A549 (cell line): ENCODE results near the gene TIRAP. TPM values are rescaled to one million over a fixed set of nuclear protein-coding genes. Genes with fewer than 3 reads are reported as not detected.

Source experiments
- ATAC-seq, 2 experiments: fragments of 200-7000 bp in 1 of 2; fragments of >200 bp in 1 of 2; cut with Nextera tagmentation in 1 of 2; cut with Tn5 transposase in 1 of 2; 3 replicates each; pipeline versions ENCODE4 v1.8.0 to v1.9.1; 2018 to 2020; ENCODE audit warnings: mild to moderate bottlenecking in 1 of 2, moderate library complexity in 1 of 2
- CTCF ChIA-PET: fragments of 300-600 bp; sonication (Branson Sonifier 250); formaldehyde crosslinking; extraction: SDS; loops from one replicate; lab custom pipeline; 2021; ENCODE audit warnings: antibody characterized with exemption, inconsistent platforms; lab: Yijun Ruan, JAX
- POLR2A ChIA-PET: fragments of 350-600 bp; formaldehyde crosslinking; extraction: SDS; loops from one replicate; lab custom pipeline; 2021; ENCODE audit warnings: antibody characterized with exemption, inconsistent platforms; lab: Yijun Ruan, JAX
- DNase-seq, 2 experiments: peaks; one replicate each; pipeline versions ENCODE4 v3.0.0 to v3.0.0-alpha.2; 2011 to 2016; ENCODE audit warnings: low read depth in 1 of 2, low spot score in 1 of 2
- FAIRE-seq: peaks from 2 replicates; lab custom pipeline; 2011; peaks lifted over from hg19 to GRCh38; lab: Jason Lieb, UNC
- H3K27ac ChIP-seq, 2 experiments: fragments of >200 bp; sonication (Bioruptor Twin); formaldehyde crosslinking; 3 replicates each; pipeline ENCODE4 v1.5.1; 2016 to 2017
- H3K4me1 ChIP-seq: fragments of >200 bp; sonication (Bioruptor Twin); formaldehyde crosslinking; 3 replicates; pipeline ENCODE4 v1.6.1; 2016
- H3K4me2 ChIP-seq: fragments of >200 bp; sonication (Bioruptor Twin); formaldehyde crosslinking; 3 replicates; pipeline ENCODE4 v1.6.1; 2016
- H3K4me3 ChIP-seq: fragments of >200 bp; sonication (Bioruptor Twin); formaldehyde crosslinking; 3 replicates; pipeline ENCODE4 v1.5.1; 2016
- H3K9me3 ChIP-seq: fragments of >200 bp; sonication (Bioruptor Twin); formaldehyde crosslinking; 3 replicates; pipeline ENCODE4 v1.6.1; 2016
- BHLHE40 ChIP-seq: IDR thresholded peaks from 2 replicates; pipeline ENCODE4 v1.6.1; 2012; ENCODE audit warnings: low read depth, low read length, inconsistent platforms
- CBX2 ChIP-seq: fragments of 200-600 bp; sonication (generic); IDR thresholded peaks from 2 replicates; pipeline ENCODE4 v1.6.1; 2016; ENCODE audit warnings: low read depth, mild to moderate bottlenecking, borderline replicate concordance
- CEBPB ChIP-seq, 2 experiments: fragments of >200 bp in 1 of 2; sonication (Bioruptor Twin) in 1 of 2; formaldehyde crosslinking in 1 of 2; IDR thresholded peaks; 2 replicates each; pipeline ENCODE4 v1.6.1; 2012 to 2016
- CHD2 ChIP-seq: fragments of 150-350 bp; IDR thresholded peaks from 2 replicates; pipeline ENCODE4 v1.6.1; 2014; ENCODE audit warnings: low read length; ENCODE audit not compliant: partially characterized antibody
- CHD4 ChIP-seq: fragments of 200-600 bp; sonication (generic); IDR thresholded peaks from 2 replicates; pipeline ENCODE4 v1.6.1; 2016; ENCODE audit warnings: antibody characterized with exemption, mild to moderate bottlenecking, borderline replicate concordance
- EP300 ChIP-seq, 2 experiments: fragments of >200 bp; sonication (Bioruptor Twin); formaldehyde crosslinking; IDR thresholded peaks; 2 replicates in 1 of 2; 3 replicates in 1 of 2; pipeline ENCODE4 v1.6.1; 2016 to 2017
- FOSB ChIP-seq: fragments of 250-450 bp; sonication (Bioruptor Pico); IDR thresholded peaks from 2 replicates; pipeline ENCODE4 v1.5.0; 2020; ENCODE audit warnings: mild to moderate bottlenecking, moderate library complexity
- GATA3 ChIP-seq: IDR thresholded peaks from 2 replicates; pipeline ENCODE4 v1.6.1; 2012; ENCODE audit warnings: borderline replicate concordance
- HDAC2 ChIP-seq: fragments of 200-600 bp; sonication (generic); IDR thresholded peaks from 2 replicates; pipeline ENCODE4 v1.6.1; 2016
- HOXA7 ChIP-seq: fragments of 250-450 bp; sonication (Bioruptor Pico); IDR thresholded peaks from 2 replicates; pipeline ENCODE4 v1.5.0; 2020; ENCODE audit warnings: mild to moderate bottlenecking, moderate library complexity
- JUN ChIP-seq, 2 experiments: fragments of >200 bp; sonication (Bioruptor Twin); formaldehyde crosslinking; IDR thresholded peaks; 2 replicates in 1 of 2; 3 replicates in 1 of 2; pipeline ENCODE4 v1.6.1; 2016 to 2017
- JUNB ChIP-seq: fragments of >200 bp; sonication (Bioruptor Twin); formaldehyde crosslinking; IDR thresholded peaks from 2 replicates; pipeline ENCODE4 v1.6.1; 2016
- MYC ChIP-seq: IDR thresholded peaks from 2 replicates; pipeline ENCODE4 v1.6.1; 2012; ENCODE audit warnings: mild to moderate bottlenecking, inconsistent platforms, low read length, improper control_type of control experiment, borderline replicate concordance
- NPAS2 ChIP-seq: fragments of 250-450 bp; sonication (Bioruptor Pico); IDR thresholded peaks from 2 replicates; pipeline ENCODE4 v1.8.0; 2022; ENCODE audit warnings: mild to moderate bottlenecking, moderate library complexity, borderline replicate concordance
- NR3C1 ChIP-seq: fragments of >200 bp; sonication (Bioruptor Twin); formaldehyde crosslinking; IDR thresholded peaks from 3 replicates; pipeline ENCODE4 v1.6.1; 2017
- POLR2A ChIP-seq: IDR thresholded peaks from 2 replicates; pipeline ENCODE4 v1.6.1; 2012; ENCODE audit warnings: mild to moderate bottlenecking, low read length
- POLR2AphosphoS2 ChIP-seq: conservative IDR thresholded peaks from 2 replicates; pipeline ENCODE4 v1.6.1; 2012; ENCODE audit warnings: low read length, improper control_type of control experiment, inconsistent platforms
- RCOR1 ChIP-seq: fragments of 150-350 bp; IDR thresholded peaks from 2 replicates; pipeline ENCODE4 v1.6.1; 2014; ENCODE audit warnings: antibody characterized with exemption, low read length, low read depth
- RNF2 ChIP-seq: fragments of 200-600 bp; sonication (generic); IDR thresholded peaks from 2 replicates; pipeline ENCODE4 v1.6.1; 2016; ENCODE audit warnings: low read depth, mild to moderate bottlenecking, antibody characterized with exemption, moderate library complexity, borderline replicate concordance
- SREBF2 ChIP-seq: fragments of 450-650 bp; IDR thresholded peaks from 2 replicates; pipeline ENCODE4 v1.6.1; 2014; ENCODE audit warnings: mild to moderate bottlenecking, moderate library complexity
- ZNF302 ChIP-seq: fragments of 250-450 bp; sonication (Bioruptor Pico); IDR thresholded peaks from 2 replicates; pipeline ENCODE4 v1.9.0; 2021; ENCODE audit warnings: inconsistent platforms, mild to moderate bottlenecking, moderate library complexity
- WGBS: methylation state at CpG from one replicate; pipeline ENCODE4 v1.1.6; 2017; ENCODE audit errors: missing lambda C conversion rate; 5-methylcytosine and 5-hydroxymethylcytosine counted together
- polyA plus RNA-seq, 4 experiments: library from polyadenylated mRNA; depleted of rRNA in 3 of 4; stranded (reverse); fragments of >200 nt; fragmentation: RNase III in 1 of 4; extraction: RNeasy Plus Mini Kit Qiagen cat#74134 plus additional on column Dnase treatment in 1 of 4; gene quantifications; 2 replicates in 3 of 4; 3 replicates in 1 of 4; pipeline ENCODE4 v1.2.3, GENCODE V29; 2011 to 2017
- TF ChIP-seq, protein P1 (sequence below): fragments of >200 bp; sonication (Bioruptor Twin); formaldehyde crosslinking; IDR thresholded peaks from 3 replicates; pipeline ENCODE4 v1.5.1; 2016
- TF ChIP-seq, protein P2 (sequence below): IDR thresholded peaks from 2 replicates; pipeline ENCODE4 v1.6.1; 2012
- TF ChIP-seq, protein P3 (sequence below): fragments of >200 bp; sonication (Bioruptor Twin); formaldehyde crosslinking; IDR thresholded peaks from 2 replicates; pipeline ENCODE4 v1.6.1; 2016
- TF ChIP-seq, protein P4 (sequence below): fragments of 250-450 bp; sonication (Bioruptor Pico); IDR thresholded peaks from 2 replicates; pipeline ENCODE4 v1.5.0; 2021; ENCODE audit warnings: mild to moderate bottlenecking, moderate library complexity, borderline replicate concordance

The TIRAP gene
- polyA plus RNA-seq, 2 of the 4 experiments (the other 2 are of a cell fraction), result 4.5 to 5.4 TPM

DNA sequence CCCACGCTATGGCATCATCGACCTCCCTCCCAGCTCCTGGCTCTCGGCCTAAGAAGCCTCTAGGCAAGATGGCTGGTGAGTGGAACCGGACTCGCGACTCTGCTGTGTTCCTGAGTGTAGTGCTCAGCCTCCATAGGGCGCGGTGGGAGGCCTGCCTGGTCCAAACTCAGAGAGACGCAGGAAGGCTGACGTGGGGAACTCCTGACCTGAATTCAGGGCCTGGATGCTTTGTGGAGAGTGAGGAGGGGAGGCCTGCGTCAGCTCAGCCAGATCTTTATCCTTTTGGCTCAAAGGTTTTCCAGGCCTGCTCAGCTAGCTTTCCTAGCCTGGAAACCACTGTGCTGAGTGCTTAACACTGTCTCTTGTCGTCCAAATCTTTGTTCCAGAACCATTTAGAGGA lies 8.0 kb downstream of the TIRAP start:
- FAIRE-seq (no peak), DNase-seq (no peak), ATAC-seq (no peak)
- Histone ChIP-seq H3K4me2 (no peak overlapping the region), H3K9me3 (no peaks in the 10 kb centered on the region), H3K4me1 (no peaks in the 10 kb centered on the region), H3K4me3 (no peak overlapping the region), H3K27ac (no peak overlapping the region)
- no peak for TF ChIP-seq BHLHE40
- no peak for TF ChIP-seq FOSB
- no peak for TF ChIP-seq NR3C1
- TF ChIP-seq CBX2, result no peak
- TF ChIP-seq JUN (IDR thresholded peaks at IDR 0.05), result no peak
- TF ChIP-seq SREBF2, result no peak
- no peak for TF ChIP-seq RNF2
- TF ChIP-seq ZNF302, result no peak
- no peak for TF ChIP-seq CHD2
- TF ChIP-seq, protein P1, sequence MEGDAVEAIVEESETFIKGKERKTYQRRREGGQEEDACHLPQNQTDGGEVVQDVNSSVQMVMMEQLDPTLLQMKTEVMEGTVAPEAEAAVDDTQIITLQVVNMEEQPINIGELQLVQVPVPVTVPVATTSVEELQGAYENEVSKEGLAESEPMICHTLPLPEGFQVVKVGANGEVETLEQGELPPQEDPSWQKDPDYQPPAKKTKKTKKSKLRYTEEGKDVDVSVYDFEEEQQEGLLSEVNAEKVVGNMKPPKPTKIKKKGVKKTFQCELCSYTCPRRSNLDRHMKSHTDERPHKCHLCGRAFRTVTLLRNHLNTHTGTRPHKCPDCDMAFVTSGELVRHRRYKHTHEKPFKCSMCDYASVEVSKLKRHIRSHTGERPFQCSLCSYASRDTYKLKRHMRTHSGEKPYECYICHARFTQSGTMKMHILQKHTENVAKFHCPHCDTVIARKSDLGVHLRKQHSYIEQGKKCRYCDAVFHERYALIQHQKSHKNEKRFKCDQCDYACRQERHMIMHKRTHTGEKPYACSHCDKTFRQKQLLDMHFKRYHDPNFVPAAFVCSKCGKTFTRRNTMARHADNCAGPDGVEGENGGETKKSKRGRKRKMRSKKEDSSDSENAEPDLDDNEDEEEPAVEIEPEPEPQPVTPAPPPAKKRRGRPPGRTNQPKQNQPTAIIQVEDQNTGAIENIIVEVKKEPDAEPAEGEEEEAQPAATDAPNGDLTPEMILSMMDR, result no peak
- WGBS, result 84% methylated on average over 9 of the region's 12 CpGs
- ChIA-PET CTCF (no interaction called here), POLR2A (no interaction called here)

DNA sequence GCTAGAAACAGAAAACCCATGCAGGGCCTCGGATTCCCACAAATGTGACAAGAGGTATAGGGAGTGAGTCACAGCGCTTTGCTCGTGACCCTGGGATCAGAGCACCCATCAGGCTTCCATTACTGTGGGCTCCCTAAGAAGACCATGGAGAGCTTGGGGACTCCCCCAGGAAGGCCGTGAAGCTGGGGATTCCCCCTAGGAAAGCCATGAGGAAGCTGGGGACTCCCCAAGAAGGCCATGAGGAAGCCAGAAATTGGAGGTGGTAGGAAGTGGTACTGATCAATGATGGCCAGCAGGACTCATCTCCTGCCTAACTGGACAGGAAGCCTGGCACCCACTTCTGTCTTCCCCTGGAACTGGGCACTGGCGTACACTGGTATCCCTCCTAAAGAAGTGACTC lies 10.8 kb downstream of the TIRAP start:
- ChIA-PET POLR2A (no interaction called here), CTCF (interaction anchor here (0.8 to 1.1 kb wide), 3 partner anchors 16 to 25 kb away, joined by 3 to 4 read pairs (median 3); partner anchors contain the start of gene SRPRA)
- FAIRE-seq, result no peak
- TF ChIP-seq, protein P2, sequence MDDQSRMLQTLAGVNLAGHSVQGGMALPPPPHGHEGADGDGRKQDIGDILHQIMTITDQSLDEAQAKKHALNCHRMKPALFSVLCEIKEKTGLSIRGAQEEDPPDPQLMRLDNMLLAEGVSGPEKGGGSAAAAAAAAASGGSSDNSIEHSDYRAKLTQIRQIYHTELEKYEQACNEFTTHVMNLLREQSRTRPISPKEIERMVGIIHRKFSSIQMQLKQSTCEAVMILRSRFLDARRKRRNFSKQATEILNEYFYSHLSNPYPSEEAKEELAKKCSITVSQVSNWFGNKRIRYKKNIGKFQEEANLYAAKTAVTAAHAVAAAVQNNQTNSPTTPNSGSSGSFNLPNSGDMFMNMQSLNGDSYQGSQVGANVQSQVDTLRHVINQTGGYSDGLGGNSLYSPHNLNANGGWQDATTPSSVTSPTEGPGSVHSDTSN, result no peak
- TF ChIP-seq, protein P3, sequence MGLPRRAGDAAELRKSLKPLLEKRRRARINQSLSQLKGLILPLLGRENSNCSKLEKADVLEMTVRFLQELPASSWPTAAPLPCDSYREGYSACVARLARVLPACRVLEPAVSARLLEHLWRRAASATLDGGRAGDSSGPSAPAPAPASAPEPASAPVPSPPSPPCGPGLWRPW, result no peak
- no peak for TF ChIP-seq MYC
- TF ChIP-seq CHD4, result no peak
- TF ChIP-seq NPAS2 (CRISPR knock-in tag), result no peak
- TF ChIP-seq GATA3, result no peak
- TF ChIP-seq, protein P4, sequence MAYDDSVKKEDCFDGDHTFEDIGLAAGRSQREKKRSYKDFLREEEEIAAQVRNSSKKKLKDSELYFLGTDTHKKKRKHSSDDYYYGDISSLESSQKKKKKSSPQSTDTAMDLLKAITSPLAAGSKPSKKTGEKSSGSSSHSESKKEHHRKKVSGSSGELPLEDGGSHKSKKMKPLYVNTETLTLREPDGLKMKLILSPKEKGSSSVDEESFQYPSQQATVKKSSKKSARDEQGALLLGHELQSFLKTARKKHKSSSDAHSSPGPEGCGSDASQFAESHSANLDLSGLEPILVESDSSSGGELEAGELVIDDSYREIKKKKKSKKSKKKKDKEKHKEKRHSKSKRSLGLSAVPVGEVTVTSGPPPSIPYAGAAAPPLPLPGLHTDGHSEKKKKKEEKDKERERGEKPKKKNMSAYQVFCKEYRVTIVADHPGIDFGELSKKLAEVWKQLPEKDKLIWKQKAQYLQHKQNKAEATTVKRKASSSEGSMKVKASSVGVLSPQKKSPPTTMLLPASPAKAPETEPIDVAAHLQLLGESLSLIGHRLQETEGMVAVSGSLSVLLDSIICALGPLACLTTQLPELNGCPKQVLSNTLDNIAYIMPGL (CRISPR knock-in tag), result no peak
- TF ChIP-seq SREBF2, result no peak
- no peak for TF ChIP-seq HOXA7 (CRISPR knock-in tag)
- peak in 1 of 2 experiments; percentile 35; a peak in 2 of 6 replicates for ATAC-seq
- no peak overlapping the region for H3K4me3 ChIP-seq
- 90% methylated on average over 5 of the region's 5 CpGs for WGBS
- no peaks in the 10 kb centered on the region for H3K4me1 ChIP-seq
- H3K9me3 ChIP-seq, result no peaks in the 10 kb centered on the region
- H3K27ac ChIP-seq, result no peak overlapping the region
- no peak overlapping the region for H3K4me2 ChIP-seq
- no peak for DNase-seq

DNA sequence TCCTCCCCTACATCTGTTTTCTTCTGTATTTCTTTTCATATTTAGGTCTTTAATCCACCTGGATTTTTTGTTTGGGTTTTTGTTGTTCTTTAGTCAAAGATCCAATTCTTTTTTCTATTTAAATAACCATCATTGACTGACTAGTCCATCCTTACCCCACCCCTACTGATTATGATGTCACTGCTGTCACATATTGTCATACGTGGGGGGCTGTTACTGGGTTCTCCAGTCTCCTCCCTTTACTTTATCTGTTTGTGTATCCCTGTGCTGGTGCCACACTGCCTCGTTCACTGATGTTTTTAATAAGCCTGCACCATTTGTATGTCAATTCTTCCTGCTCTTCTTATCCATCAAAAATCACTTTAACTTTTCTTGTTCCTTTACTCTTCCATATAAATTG lies 14.1 kb downstream of the TIRAP start:
- Histone ChIP-seq H3K9me3 (no peaks in the 10 kb centered on the region), H3K27ac (no peak overlapping the region), H3K4me3 (no peak overlapping the region), H3K4me2 (no peak overlapping the region), H3K4me1 (no peaks in the 10 kb centered on the region)
- ATAC-seq (no peak), DNase-seq (no peak), FAIRE-seq (no peak)
- ChIA-PET POLR2A (no interaction called here), CTCF (no interaction called here)
- TF ChIP-seq JUN (IDR thresholded peaks at IDR 0.05), result no peak
- no peak for TF ChIP-seq JUNB
- no peak for TF ChIP-seq RCOR1
- no peak for TF ChIP-seq POLR2AphosphoS2
- TF ChIP-seq, protein P2, result no peak
- TF ChIP-seq CEBPB (IDR thresholded peaks at IDR 0.05), result no peak
- no peak for TF ChIP-seq HDAC2
- no peak for TF ChIP-seq EP300 (IDR thresholded peaks at IDR 0.05)
- no peak for TF ChIP-seq POLR2A
- WGBS, result 94% methylated on average over 2 of the region's 2 CpGs
